GM18867 (cell line): ENCODE measurements around the gene TET1.
"Not testable (repeated sequence)": the region's sequence is repeated elsewhere in the genome, so short reads cannot be mapped to it uniquely, and the experiment has no call there.

Source experiments
- ATAC-seq: cut with Tn5 transposase; IDR thresholded peaks from one replicate; pipeline ENCODE4 v1.9.1; 2021; ENCODE audit warnings: mild to moderate bottlenecking, moderate library complexity; ENCODE audit not compliant: unreplicated experiment

The TET1 gene

DNA sequence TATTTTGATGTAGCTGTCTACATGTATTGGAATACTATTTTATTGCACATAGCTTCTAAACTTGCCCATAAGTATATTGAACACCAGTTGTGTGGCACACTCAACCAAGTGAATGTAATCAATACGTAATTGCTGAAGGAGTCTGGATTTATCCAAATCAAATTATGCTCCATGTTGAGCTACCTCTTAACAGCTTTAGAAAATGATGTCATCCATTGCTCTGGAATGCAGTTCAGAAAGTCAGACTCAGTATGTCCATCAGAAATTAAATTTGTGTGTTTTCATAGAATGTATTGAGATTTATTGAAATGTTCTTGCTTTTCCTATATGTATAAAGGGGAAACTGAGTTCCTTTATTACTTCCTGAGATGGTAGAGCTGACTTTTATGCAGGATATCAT is 135.9 kb downstream of the TET1 start:
- no peak for ATAC-seq

GRCh38 chr10:68697106-68697505 is 137.0 kb downstream of the TET1 start:
- no peak for ATAC-seq

- ATAC-seq, result no peak
Observed at GRCh38 chr10:68700197-68700596, 140.1 kb downstream of the TET1 start.

- ATAC-seq, result no peak
Observed at GRCh38 chr10:68705548-68705947, 145.4 kb downstream of the TET1 start.

DNA sequence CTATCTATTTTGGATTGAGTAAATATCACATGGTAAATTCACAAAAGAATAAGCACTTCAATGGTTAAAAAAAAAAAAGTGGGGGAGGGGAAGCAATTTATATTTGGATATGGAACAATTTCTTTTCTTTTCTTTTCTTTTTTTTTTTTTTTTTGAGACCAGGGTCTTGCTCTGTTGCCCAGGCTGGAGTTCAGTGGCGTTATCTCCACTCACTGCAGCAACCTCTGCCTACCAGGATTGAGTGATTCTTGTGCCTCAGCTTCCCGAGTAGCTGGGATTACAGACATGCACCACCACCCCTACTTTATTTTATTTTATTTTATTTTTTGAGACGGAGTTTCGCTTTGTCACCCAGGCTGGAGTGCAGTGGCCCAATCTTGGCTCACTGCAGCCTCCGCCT is 148.8 kb downstream of the TET1 start:
- ATAC-seq, result not testable (repeated sequence)

DNA sequence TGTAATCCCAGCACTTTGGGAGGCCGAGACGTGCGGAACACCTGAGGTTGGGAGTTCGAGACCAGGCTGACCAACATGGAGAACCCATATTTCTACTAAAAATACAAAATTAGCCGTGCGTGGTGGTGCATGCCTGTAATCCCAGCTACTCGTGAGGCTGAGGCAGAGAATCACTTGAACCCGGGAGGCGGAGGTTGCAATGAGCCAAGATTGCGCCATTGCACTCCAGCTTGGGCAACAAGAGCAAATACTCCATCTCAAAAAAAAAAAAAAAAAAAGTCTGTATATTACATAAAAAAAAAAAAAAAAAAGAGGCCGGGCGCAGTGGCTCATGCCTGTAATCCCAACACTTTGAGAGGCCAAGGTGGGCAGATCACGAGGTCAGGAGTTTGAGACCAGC is 152.9 kb downstream of the TET1 start:
- ATAC-seq, result not testable (repeated sequence)

- ATAC-seq, result no peak
Observed at GRCh38 chr10:68717435-68717834, 157.3 kb downstream of the TET1 start.

- ATAC-seq, result peak; percentile 98
Observed at GRCh38 chr10:68720793-68721672, 160.9 kb downstream of the TET1 start, which contains the start of gene CCAR1. CCAR1 (plus strand) TSS chr10:68721239; CDS start chr10:68722505, 1,266 bp downstream.

GRCh38 chr10:68721673-68722335 is 161.7 kb downstream of the TET1 start:
- ATAC-seq, result peak; percentile 16

GRCh38 chr10:68725016-68725415 is 164.9 kb downstream of the TET1 start:
- no peak for ATAC-seq

DNA sequence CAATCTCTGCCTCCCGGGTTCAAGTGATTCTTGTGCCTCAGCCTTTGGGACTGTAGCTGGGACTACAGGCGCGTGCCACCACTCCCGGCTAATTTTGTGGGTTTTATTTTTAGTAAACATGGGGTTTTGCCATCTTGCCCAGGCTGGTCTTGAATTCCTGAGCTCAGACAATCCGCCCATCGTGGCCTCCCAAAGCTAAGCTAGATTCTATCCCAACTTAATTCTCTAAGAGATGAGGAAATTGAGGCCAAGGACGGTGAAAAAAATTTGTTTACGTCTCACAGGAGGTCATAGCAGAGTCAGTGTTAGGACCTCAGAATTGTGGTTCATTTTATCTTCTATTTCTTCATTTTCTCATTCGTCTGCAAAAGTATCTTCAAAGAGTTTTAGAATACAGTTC is 167.0 kb downstream of the TET1 start:
- no peak for ATAC-seq

- ATAC-seq, result no peak
Observed at GRCh38 chr10:68732651-68733050, 172.5 kb downstream of the TET1 start.

GRCh38 chr10:68734349-68734748 is 174.2 kb downstream of the TET1 start:
- ATAC-seq, result no peak

GRCh38 chr10:68735119-68735518 is 175.0 kb downstream of the TET1 start:
- ATAC-seq, result no peak

DNA sequence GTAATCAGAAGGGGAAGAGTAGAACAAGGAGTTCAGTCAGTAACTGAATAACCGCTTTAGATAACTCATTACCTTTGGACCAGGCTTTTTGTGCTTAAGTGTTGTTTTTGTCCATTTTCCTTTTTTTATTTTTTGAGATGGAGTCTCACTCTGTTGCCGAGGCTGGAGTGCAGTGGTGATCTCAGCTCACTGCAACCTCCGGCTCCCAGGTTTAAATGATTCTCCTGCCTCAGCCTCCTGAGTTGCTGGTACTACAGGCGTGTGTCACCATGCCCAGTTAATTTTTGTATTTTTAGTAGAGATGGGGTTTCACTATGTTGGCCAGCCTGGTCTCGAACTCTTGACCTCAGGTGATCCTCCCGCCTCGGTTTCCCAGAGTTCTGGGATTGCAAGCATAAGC is 175.6 kb downstream of the TET1 start:
- not testable (repeated sequence) for ATAC-seq

DNA sequence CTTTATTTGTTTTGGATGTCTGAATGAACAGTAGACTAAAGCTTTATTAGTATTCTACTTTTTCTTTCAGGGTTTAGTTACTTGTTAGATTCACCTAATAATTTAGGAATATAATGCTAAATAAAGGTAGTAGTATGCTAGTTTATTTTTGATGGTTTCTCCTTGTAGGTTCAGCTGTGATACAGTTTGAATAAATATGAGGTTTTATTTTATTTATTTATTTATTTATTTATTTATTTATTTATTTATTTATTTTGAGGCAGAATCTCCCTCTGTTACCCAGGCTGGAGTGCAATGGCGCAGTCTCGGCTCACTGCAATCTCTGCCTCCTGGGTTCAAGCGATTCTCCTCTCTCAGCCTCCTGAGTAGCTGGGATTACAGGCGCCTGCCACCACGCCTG is 180.5 kb downstream of the TET1 start:
- ATAC-seq, result not testable (repeated sequence)

DNA sequence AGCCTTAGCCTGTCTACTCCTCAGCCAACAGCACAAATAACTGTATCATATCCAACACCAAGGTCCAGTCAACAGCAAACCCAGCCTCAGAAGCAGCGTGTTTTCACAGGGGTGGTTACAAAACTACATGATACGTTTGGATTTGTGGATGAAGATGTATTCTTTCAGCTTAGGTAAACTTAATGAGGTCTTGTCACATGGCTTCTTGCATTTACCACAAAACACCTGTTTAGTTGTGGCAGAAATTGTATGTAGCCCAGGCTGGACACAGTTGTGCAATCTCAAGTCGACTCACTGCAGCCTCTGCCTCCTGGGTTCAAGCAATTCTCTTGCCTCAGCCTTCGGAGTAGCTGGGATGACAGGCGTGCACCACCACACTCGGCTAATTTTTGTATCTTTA is 182.3 kb downstream of the TET1 start:
- ATAC-seq, result no peak
